Measurements from ENCODE around the gene FAM53A.

The FAM53A gene

DNA sequence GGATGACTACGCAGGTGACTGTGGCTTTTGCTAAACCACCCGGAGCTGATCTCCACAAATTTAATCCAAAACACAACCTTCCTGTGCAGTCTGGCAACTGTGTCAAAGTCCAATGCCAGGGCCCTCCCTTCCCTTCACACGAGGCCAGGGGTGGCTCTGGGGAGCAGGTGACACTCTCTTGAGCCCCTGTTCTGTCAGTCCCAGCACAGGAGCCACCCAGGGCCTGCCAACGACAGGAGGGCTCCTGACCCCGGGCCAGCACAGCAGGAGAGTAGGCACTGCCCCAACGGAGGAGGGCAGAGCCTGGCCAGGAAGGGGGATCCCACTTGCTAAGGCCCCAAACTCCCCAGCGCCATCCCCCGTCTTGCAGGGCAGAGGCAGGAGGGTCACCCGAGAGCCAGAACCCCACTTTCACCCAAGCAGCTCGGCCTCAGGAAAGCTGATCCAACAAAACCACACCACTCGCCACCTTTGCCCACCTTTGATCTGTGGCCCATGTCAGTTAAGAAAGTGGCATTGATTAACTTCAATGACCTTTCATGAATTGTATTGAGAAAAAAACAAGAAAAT is 44.7 kb downstream of the FAM53A start:
- DNase-seq (ENCODE audit: low read depth): no peak

- DNase-seq (ENCODE audit: low read depth): no peak
These were observed 45.2 kb downstream of the FAM53A start for GRCh38 chr4:1638873-1639272.

GRCh38 chr4:1638272-1638598 is 45.9 kb downstream of the FAM53A start:
- DNase-seq (ENCODE audit: low read depth): no peak

GRCh38 chr4:1637580-1638271 is 46.4 kb downstream of the FAM53A start:
- DNase-seq (ENCODE audit: low read depth): no peak

DNA sequence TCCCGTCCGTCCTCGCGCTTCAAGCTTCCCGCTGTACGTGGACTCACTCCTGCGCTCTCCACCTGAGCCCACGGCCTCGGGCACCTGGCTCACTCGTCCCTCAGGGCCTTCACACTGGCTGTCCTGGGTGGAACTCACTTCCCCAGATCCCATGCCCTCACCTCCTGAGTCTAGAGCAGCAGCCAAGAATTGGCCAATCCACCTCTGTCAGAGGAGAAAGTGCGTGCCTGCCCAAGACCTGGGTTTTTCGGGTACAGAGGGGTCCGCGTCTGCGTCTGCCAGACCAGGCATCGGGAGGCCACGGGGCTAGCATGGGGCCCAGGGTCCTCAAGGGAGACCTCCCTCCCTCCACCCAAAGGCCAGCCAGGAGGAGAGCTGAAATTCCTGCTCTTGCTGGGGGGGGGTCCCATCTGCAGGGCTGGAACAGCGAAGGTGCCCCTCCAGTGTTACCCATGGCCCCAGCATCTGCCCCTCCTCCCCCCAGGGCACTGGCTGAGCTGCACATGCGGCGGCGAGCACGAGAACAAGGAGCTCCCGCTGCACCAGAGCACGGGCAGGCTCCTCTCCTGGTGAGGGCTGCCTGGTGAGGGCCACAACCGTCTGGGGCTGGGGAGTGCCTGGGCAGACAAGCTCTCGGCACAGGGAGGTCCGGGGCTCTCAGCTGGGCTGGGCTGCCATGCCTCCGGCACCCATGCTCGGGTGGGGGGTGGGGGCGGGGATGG is 47.5 kb downstream of the FAM53A start:
- DNase-seq (ENCODE audit: low read depth): no peak

DNA sequence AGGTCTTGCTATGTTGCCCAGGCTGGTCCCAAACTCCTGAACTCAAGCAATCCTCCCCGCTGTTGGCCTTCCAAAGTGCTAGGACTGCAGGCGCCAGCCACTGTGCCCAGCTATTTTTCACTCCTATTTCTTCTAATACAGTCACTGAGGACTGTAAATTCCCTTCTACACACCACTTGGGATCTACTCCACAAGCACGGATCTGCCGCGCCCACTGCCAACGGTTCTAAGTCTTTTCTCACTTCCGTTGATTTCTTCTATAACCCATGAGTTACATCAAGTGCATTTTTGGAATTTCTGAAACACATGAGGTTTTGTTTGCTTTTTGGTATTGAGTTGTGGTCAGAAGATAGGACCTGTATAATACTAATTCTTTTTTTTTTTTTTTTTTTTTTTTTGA is 48.6 kb downstream of the FAM53A start:
- no peak for DNase-seq (ENCODE audit: low read depth)

DNA sequence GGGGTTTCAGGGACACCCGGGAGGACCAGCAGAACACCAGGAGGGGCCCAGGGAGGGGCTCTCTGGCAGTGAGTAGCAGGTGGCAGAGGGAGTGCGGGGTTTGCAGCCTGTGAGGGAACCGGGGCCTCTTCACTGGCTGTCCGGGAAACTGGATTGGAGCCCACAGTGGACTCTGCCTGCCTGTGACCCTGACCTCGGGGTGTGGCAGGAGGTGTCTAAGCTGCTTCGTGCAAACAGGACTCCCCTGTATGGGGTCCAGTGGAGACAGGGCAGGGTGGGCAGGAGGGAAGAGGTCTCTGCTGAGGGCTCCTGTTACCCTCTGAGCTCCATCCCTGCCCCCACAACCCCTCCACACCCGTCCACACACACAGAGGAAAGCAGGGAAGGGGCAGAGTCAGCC is 50.1 kb downstream of the FAM53A start:
- no peak for DNase-seq (ENCODE audit: low read depth)

DNA sequence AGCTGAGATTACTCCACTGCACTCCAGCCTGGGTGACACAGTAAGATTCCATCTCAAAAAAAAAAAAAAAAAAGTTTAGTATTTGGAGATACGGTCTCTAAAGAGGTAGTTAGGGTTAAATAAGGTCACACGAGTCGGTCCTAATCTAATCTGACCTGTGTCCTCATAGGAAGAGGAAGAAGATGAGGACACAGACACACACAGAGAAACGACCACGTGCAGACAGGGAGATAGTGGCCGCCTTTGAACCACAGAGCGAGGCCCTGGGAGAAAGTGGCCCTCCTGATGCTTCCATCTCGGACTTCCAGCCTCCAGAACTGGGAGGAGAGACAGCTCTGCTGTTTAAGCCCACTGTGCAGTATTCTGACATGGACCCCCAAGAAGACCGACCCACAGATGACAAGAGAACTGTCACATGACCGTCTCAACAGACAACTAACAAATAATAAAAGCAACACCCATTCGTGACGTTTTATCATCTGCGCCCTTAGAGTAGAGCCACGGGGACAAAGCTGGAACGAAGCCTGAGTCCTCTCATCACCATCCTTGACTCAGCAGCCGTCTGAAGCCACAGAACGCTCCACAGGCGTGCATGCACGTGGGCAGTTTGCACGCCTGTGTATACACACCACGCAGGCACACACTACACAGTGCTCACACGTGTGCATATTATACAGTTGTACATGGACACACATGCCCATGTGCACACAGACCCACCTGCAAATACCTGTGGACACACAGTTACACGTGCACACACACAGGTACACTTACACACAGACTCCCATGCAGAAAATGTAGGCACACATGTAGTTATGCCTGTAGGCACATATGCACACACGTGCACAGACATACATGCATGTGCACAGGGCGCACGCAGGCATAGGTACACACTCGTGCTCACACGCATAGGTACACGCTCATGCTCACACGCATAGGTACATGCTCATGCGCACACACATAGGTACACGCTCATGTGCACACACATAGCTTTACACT is 51.7 kb downstream of the FAM53A start:
- no peak for DNase-seq (ENCODE audit: low read depth)

GRCh38 chr4:1631136-1631535 is 53.0 kb downstream of the FAM53A start:
- DNase-seq (ENCODE audit: low read depth): no peak

DNA sequence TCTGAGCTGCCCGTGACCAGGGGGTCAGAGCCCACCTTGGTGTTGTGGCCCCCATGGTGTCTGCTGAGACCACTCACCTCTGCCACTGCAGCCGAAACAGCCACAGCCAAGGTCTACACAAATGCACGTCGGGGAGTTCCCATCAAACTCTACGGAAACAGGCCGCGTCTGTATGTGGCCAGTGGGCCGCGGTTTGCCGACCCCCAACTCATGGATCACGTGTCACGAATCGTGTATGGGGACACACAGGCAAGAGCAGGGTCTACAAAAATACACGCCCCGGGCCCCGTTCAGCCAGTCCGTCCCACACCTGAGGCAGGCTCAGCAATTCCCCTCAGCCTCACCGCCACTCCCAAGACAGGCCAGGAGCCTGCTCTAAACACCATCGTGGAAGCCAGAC is 53.8 kb downstream of the FAM53A start:
- DNase-seq (ENCODE audit: low read depth): no peak

DNA sequence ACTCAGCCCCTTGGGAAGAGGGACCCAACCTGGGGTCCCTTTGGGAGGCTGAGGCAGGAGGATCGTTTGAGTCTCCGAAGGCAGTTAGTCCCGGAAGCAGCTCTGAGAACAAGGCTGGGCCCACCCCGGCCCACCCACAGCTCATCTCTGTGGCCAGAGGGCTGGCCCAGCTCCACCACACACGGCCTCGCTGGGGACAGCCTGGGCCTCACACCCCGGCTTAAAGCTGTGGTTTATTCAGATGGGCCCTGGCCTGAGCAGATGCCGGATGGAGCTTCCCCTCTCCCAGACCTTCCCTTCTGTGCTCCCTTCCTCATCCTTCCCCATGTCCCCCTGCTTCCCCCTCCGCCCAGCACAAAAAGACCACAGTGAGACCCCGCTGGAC is 54.4 kb downstream of the FAM53A start:
- DNase-seq (ENCODE audit: low read depth): no peak

- DNase-seq (ENCODE audit: low read depth): no peak
These were observed 55.0 kb downstream of the FAM53A start for GRCh38 chr4:1628892-1629698.

GRCh38 chr4:1627417-1628313 is 56.4 kb downstream of the FAM53A start:
- DNase-seq (ENCODE audit: low read depth): no peak

DNA sequence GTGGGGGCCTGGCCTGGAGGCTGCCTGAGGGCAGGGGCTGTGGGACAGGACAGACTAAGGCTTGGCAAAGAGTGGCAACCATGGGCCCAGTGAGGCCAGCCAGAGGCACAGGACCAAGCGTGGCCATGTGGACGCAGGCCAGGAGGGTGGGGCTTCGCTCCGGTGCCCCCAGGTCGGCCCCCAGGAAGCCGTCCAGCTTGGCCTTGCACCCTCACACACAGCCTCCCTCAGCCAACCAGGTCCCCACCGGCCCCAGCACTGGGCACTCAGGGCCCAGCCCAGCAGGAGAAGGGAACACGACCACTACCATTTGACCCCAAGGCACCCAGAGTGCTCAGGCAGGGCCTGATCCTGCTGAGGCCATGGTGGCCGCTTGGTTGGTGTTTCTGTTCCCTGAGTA is 57.2 kb downstream of the FAM53A start:
- no peak for DNase-seq (ENCODE audit: low read depth)

DNA sequence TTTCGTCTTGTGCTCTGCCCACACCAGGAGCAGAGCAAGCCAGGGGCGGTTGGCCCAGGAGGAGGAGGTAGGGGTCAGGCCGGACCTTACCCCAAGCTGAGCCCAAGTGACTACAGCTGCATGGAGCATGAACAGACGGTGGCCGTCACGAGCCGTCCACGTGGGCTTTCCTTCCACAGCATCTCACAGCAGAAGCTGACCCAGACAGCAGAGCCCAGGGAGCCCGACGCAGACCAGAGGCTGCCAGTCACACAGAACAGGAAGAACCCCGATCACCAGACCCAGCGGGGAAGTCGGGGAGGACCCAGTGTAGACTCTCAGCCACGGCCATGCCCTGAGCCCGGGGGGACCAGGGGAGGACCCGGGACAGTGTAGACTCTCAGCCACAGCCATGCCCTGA is 58.0 kb downstream of the FAM53A start:
- DNase-seq (ENCODE audit: low read depth): no peak

GRCh38 chr4:1625600-1626138 is 58.4 kb downstream of the FAM53A start:
- DNase-seq (ENCODE audit: low read depth): no peak

DNA sequence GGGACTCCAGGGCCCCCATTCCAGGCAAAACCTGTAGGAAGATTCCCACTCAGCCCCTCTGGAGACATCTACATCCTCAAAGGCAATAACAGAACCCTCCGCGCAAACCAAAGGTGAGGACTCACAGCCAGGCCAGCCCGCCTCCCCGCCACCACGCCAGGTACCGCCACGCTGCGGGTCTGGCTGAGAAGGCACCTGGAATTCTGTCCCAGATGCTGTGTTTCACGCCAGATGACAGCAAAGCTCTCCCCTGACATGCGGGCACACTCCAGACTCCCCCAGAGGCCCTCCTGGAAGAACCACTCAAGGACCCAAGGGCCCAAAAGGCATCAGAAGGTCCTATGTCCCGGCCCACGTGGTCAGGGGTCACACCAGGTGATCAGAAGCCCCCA is 59.6 kb downstream of the FAM53A start:
- no peak for DNase-seq (ENCODE audit: low read depth)

- no peak for DNase-seq (ENCODE audit: low read depth)
These were observed 60.1 kb downstream of the FAM53A start for GRCh38 chr4:1623821-1624518.

- DNase-seq (ENCODE audit: low read depth): no peak
These were observed 60.7 kb downstream of the FAM53A start for GRCh38 chr4:1623400-1623799.

GRCh38 chr4:1622956-1623355 is 61.2 kb downstream of the FAM53A start:
- DNase-seq (ENCODE audit: low read depth): no peak

Measured in fibroblast of gingiva (primary cell).